ENCODE results near the gene KATNB1.

The KATNB1 gene

DNA sequence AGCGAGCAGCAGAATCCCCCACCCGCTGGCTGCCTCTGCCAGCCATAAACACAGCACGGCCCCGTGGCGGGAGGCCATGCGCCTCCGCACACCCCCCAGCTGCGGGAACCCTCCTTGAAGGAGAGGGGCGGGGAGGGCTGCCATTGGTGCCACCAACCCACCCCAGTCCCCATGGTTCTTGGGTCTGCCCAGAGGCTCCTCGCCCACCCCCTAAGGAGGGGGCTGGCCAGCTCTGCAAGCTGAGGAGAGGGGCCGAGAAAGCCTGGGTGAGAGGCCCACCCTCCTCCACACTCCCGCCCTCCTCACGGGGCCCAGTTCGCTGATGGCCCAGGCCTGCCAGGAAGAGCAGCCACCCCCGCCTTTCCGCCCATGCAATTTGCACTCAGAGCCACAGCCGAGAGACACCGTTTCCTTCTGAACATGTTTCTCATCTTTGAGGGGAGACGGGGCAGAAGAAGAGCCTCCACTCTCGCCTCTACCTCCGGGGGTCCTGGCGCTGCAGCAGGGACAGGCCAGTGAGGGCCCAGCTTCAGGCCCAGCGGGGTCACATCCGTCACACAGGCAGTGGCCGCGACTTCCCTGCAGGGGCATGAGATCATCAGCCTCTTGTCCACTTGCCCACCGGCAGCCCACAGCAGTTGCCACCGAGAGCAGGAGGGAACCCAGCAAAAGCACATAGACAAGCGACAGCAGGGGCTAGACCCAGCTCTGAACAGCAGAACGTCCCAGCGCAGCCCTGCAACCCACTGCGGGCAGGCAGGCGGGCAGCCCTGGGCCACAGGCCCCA is 23.0 kb downstream of the KATNB1 start:
- peak in 1 of 2 donors; percentile 6 for DNase-seq

DNA sequence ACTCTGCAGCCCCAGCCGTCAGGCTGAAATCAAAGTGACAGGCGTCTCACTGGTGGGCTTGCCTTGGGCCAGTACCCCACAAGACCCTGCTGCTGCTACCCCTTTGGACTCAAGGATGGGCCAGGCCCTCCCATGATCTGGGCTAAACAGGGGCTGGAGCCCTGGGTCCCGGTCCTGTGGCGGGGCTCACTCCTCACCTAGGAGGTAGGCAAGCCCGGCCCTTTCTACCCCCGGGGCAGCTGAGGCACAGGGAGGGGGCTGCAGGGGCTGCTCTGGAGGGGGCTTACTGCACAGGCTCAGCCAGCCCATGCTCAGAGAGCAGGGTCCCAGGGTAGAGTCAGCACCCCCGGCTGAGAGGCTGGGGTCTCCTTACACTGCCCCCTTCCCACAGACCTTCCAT is 23.6 kb downstream of the KATNB1 start:
- DNase-seq: no peak

DNA sequence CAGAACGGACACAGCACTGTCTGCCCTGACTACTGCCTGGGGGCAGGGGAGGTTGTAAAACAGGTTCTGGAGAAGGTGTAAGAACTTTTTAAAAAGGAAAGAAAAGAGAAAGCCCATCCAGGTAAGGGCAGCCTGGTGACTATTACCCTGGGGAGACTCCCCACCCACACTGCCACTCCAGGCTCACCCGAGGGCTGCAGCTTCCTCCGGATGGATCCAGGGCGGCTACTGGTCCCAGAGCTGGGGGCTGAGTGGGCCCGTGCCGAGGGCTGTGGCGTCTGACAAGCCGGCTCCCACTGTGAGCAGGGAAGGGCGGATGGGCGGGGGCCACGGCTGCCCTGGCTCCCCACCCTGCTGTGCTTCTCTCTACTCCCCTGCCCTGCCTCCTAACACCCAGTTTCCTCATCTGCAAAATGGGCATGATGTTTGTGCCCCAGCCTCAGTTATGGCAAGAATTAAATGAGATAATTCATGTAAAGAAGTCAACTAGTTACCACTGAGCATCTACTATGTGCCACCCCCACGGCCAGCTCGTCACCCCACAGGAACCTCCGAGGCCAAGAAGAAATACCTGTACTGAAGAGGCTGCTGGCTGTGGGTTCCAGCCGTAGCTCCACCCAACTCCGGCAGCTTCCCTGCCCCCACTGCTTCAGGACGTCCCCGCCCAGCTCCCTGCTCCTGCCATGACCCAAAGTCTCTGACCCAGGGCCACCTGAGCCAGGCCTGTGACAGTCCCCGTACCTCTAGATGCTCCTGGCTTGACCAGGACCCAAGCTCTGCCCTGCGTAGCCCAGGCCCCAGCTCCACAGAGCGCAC is 24.2 kb downstream of the KATNB1 start:
- DNase-seq: peak in 1 of 2 donors; percentile 47

DNA sequence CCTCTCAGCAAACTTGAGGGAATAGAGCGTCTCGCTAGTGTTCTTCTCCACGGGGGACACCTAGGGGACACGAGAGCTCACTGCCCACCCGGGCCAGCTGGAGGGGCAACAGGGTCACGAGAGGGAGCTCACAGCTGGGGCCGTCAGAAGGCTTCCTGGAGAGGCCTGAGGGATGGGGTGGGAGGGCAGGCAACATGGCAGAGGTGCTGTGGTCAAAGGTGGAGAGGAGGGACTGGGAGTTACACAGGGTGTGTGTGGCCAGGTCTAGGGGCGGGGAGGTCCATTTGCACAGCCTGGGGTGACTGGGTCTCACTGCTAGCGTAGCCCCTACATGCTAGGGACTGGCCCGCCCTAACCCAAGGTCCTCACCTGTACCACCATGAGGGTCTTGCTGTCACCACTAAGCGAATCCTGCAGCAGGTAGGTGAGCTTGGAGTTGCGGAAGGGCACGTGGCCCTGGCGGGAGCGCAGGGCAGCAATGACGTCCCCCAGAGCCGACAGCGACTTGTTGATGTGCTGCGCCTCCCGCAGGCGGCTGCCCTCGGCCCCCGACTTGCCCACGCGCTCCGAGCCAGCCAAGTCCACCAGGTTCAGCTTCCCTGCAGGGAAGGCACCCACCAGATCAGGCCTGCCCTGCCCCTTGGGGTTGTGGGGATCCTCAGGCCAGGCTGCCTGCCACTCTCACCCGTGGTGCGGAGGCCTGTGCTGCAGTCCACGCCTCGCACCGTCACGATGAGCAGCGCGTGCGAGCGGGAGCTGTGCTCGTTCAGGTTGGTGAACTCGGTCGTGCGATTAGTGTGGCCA is 25.0 kb downstream of the KATNB1 start:
- DNase-seq: no peak

DNA sequence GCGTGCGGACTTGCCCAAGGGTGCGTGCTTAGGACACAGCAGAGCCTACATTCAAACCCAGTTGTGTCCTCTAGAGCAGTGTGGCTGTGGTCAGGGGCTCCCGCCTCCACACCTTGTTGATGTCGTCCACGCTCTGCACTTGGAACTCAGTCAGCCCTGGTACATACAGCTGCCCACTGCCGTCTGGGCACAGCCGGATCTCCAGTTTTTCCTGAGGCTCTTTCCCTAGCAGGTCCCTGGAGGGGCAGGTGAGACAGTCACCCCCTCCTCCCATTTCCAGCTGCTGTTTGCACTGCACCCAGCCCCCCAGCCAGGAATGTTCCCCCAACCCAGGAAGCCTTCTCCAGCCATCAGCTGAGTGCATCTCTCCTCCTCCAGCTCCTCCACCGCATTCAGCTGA is 25.7 kb downstream of the KATNB1 start:
- DNase-seq: no peak

DNA sequence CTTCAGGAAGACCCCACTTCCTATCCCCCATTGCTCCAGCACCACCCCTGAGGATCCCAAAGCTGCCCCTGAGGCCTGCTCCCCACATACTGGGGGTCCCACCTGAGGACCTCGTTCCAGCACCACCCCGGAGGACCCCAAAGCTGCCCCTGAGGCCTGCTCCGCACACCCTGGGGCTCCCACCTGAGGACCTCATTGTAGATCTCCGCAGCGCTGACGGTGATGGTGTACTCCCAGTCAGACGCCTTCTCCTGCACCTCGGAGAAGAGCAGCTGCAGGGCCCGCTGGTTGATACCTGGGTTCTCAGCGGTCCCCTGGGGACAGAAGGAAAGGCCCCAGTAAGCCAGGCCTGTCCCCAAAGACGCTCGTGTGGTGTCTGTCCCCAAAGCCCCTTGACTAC is 26.4 kb downstream of the KATNB1 start:
- DNase-seq: no peak

DNA sequence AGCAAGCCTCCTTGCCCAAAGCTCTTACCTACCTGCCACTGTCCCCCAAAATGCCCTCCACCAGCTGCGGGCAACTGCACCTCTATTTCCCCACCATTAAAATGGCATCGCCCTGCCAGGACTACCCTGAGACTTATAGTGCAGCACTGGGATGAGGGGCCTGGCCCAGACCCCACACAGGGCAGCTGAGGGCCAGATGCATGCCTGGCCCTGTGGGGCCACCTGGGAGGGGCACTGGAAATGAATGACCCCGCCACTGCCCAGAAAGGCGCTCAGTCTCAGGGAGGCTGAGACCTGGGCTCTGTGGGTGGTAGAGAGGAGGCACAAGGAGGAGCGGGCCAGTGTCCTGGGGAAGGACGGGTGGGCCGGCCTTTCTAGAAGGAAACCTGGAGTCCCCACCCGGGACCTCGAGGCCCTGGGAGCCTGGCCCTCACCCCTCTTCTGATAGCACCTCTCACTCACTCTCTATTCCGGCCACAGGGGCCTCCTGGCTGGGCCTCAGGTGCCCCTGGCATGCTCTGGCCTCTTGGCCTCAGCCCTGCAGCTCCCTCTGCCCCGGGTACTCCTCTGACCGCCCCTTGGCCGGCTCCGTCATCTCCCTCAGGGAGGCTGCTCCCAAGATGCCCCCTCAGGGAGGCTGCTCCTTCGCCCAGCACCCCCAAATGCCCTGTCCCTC is 26.9 kb downstream of the KATNB1 start:
- DNase-seq: no peak

DNA sequence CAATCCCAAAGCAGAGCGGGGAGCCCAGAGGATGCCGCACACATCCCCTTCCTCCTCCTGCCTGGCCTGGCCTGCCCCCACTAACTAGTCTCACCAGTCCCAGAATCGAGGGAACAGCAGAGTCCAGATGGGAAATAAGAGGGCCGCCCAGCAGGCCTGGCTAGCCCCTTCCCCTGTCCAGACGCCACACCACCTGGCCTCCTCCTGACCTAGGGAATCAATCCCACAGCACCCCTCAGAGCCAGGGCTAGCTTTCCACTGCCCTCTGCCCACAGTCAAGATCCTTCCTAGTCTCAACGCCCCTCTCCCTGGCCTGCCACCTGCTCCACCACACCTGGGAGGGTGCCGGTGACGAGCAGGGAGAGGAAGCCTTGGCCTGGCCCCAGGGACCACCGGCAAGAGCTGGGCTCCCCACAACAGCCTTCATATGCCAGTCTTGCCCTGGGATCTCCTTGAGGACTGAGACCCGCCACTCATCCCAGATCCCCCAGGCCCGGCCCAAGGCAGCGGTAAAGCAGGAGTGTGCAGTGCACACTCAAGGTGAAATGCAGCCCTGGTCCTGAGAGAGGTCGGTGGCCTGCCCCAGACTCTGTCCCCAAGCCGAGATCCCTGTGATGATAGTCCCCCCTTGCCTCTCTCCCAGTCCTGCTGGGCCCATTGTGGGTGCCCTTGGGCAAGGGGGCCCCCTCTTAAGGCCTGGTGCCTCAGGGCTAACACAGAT is 27.9 kb downstream of the KATNB1 start:
- DNase-seq: no peak

DNA sequence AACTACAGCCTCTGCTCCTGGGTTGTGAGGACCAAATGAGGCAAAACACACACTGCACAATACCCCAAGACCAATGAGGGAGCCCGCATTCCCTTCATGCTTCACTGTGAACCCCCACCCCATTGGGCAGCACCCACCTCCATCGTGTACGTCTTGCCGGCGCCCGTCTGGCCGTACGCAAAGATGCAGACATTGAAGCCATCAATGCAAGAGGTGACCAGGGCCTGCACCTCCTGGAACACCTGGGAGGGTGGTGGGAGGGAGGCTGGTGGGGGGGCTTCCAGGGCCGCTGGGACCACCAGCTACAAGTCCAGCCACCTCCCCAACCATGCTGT is 28.4 kb downstream of the KATNB1 start:
- DNase-seq: no peak

DNA sequence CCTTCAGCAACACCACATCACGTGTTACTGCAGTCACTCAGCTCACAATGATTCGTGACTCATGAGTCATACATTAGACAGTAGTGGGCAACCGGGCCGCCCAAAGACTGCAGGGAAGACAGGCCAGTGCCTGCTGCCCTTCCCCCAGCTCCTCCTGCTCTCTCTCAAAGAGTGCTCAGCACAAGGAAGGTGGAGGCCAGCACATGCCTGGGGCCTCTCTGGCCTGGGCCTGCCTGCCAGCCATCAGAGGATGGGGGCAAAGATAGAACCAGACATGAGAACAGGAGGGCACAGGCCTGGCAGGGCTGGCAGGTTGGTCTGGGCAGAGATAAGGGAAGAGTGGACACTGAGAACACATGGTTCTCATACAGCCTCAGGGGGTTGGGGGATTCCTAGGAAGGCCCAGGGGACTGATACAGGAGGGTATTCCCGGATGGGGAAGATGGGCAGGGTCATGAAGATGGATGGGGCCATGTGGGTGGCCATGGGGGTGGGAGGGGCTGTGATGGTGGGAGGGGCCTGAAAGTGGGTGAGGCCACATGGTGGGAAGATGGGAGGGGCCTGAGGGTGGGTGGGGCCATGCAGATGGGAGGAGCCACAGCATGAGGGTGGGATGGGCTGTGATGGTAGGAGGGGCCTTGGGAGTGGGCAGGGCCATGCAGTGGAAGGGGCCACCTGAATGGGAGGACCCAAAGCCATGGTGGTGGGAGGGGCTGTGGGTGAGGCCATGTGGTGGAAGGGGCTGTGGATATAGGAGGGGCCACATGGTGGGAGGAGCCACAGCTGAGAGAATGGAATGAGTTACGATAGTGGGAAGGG is 29.0 kb downstream of the KATNB1 start:
- DNase-seq: peak; percentile 67 to 87

DNA sequence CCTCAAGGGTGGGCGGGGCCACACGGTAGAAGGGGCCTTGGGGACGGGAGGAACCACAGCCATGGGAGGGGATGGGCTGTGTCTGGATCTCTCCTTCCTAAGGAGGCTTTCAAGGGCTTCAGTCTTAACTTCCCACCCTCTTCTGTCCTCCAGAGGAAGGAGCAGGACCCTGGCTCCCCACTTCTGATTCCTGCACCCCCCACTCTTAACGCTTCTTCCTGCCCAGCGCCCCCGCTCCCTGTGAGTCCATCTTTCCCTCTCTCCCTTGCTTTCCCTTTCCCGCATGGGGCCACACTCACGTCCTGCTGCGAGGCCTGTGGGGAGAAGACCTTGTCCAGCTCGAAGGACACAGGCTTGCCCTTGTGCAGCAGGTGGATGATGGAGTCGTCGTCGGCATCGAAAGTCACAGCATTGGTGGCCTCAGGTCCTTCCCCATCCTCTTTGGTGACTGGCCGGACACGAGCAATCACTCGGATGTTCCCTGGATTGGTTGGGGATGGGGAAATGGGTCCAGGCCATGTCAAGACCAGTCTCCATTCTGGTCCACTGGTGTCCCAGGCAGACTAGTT is 29.7 kb downstream of the KATNB1 start:
- DNase-seq: no peak

DNA sequence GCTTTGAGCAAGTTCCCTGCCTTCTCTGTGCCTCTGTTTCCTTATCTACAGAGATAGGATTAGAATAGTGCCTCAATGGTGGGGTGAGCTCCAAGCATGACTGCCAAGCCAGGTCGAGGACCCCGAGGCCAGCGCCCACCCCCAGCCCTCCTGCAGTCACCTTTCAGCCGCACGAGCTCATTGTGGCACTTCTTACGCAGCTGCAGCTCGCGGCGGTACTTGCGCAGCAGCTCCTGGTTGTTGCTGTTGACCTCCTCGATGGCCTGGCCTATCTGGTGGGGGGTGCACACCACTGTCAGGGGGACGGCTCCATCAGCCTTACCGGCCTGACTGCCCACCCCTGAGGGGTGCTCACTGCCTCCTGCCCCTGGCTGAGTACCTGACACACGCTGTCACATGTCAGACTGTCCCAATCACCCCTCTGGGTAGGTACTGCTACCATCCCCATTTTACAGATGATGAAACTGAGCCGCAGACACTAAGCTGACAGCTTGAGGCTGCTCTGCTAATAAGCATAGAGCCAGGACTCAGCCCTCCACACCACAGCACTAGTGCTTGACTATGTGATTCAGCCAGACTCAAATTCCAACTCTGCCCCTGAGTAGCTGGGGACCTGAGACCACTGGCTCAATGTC is 31.3 kb downstream of the KATNB1 start:
- DNase-seq: no peak

DNA sequence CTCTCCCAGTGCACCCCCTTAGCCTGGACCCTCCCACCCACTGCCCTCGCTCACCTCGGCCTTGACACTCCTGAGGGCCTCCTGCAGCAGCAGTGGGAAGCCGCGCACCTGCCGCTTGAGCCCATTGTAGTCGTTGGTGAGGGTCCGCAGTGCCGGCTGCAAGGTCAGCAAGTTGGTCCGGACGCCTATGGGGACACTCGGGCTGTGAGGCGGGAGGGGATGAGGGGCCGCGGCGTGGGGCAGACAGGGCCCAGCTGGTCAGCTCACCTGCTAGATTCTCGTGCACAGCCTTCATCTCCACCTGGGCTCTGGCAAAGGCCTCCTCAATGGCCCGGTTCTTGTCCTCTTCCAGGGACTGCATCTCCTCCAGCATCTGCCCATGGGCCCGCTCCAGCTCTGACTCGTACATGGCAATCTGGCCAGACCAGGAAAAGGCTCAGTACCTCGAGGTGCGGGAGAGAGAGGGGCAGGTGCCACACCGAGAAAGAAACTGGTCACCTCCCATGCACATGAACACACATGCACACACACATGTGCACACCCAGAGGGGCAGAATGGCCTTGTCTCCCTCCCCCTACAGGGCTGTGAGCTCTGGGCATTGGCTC is 34.1 kb downstream of the KATNB1 start:
- no peak for DNase-seq

DNA sequence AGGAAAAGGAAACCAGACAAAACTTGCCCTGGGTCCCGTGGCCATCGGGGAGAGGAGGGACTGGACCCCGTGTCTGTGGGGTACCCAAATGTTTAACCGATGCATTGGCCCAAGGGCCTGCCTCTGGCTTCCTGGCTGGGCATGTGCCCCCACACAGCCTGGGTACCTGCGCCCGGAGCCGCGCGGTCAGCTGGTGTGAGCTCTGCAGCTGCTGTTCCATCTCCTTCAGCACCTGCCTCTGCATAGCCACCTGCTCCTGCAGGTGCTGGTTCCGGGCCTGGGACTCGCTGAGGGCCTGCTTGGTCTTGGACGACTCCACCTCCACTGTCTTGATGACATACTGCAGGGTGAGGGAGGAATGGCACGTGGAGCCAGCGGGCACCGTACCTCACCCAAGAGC is 34.8 kb downstream of the KATNB1 start:
- DNase-seq: no peak

DNA sequence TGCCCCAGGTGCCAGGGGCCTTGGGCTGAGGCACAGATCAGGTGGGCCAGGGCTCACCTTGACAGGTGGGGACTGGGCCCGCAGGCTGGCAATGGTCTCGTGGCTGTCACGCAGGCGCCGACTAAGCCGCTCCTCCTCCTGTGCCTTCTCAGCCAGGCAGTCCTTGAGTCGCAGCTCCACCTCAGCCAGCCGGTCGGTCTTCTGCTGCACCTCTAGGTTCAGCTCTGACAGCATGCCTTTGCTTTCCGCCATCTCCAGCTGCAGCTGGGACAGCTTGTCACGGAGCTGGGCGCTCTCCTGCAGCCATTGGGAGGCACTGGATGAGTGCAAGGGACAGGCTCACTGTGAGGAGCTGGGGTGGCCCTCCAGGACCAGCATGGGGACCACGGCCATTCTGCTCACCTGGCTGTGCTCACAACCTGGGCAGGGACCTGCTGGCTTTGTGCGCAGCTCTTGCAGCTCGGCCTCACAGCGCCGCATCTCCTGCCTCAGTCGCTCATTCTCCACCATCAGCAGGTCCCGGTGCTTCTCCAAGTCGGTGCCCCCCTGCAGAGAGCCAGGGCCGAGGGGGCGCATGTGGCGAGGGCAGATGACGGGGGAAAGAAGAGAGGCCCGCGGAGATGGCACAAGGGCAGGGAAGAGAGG is 35.7 kb downstream of the KATNB1 start:
- DNase-seq: no peak

DNA sequence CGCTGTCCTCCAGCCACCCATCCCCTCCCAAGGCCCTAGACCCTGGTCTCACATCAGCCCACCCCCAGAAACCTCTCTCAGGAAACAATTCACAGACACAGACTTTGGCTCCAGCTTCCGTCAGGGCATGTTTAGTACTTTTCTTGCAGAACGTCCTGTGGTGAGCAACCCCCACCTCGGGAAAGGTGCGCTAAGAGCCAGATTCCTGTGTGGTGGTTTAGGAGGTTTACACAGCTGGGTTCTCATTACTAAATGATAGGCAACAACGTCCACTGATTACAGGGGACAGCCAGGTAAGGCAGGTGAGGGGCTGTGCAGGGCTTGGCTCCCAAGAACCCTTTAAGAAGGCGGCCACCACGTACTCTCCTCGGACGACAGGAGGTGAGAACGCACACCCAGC is 37.4 kb downstream of the KATNB1 start:
- DNase-seq: no peak

DNA sequence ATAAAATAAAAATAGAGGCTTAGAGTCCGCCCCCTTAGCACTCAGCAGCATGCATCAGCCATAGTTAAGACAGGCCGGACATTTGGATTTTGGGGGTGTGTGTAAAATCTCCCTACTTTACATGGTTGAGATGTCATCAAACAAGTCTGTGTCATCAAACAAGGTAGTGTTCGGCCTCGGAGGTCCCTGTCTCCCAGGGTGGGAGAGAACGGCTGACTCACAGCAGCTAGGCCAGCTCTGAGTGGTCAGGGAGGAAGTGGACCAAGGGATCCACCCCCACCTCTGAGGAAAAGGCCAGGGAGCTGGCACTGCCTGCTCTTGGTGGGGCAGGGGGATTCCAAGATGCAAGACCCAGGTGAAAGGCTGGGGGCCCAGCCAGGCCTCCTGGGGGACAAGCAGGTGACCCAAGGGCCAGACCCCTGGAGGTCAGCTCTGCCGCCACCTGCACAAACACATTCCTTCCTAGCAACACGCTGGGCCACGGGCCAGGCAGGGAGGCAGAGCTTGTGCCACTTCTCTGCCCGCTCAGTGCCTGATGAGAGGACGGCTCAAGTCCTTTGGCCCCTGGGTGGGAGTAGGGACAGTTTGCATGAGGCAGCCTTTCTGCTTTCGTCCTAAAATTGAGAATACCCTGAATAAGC is 38.2 kb downstream of the KATNB1 start:
- DNase-seq: peak; percentile 20 to 57

DNA sequence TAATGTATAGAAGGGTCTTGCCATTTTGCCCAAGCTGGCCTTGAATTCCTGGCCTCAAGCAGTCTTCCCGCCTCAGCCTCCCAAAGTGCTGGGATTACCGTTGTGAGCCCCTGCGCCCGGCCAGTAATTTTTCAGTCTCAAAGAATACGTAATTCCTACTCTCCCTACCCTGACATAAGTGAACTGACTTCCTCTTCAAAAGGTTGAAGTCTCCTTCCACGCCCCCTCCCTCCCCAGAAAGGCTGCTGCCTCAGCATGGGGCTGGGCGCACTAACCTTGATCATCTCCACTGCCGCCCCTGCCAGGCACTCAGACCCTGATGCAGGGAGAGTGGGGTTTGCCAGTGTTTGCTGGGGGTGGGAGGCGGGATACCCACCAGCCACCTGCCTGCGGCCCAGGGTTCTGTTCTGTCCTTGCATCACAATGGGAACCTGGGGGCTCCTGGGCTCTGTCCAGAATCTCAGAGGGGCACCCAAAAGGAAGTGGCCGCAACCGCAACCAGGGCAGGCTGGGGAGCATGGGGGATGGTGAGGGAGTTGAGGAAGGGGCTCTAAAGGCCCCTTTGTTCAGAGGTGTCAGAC is 39.2 kb downstream of the KATNB1 start:
- DNase-seq: peak in 1 of 2 donors; percentile 15

All from inflammatory macrophage treated with lipopolysaccharide for 1 hour (primary cell).